SK-N-SH treated with all-trans-retinoic acid at 6 μM for 48 hours (cell line): ENCODE measurements around the gene GJA5.

Source experiments
- ATAC-seq: fragments of 200-7000 bp; cut with Tn5 transposase; 3 replicates; pipeline ENCODE4 v1.9.1; 2020; ENCODE audit warnings: mild to moderate bottlenecking, moderate library complexity
- BACH2 ChIP-seq: fragments of 250-450 bp; sonication (Bioruptor Pico); IDR thresholded peaks from 2 replicates; pipeline ENCODE4 v1.9.0; 2021; ENCODE audit warnings: mild to moderate bottlenecking, borderline replicate concordance
- CSDC2 ChIP-seq: fragments of 250-450 bp; sonication (Bioruptor Pico); IDR thresholded peaks from 2 replicates; pipeline ENCODE4 v1.5.0; 2020; ENCODE audit warnings: mild to moderate bottlenecking, moderate library complexity
- ESRRG ChIP-seq: fragments of 250-450 bp; sonication (Bioruptor Pico); IDR thresholded peaks from 2 replicates; pipeline ENCODE4 v1.6.1; 2021; ENCODE audit warnings: mild to moderate bottlenecking
- GLIS3 ChIP-seq: fragments of 250-450 bp; sonication (Bioruptor Pico); IDR thresholded peaks from 2 replicates; pipeline ENCODE4 v1.5.0; 2020; ENCODE audit warnings: mild to moderate bottlenecking, moderate library complexity
- ISL1 ChIP-seq: fragments of 250-450 bp; sonication (Bioruptor Pico); IDR thresholded peaks from 2 replicates; pipeline ENCODE4 v2.1.2; 2022; ENCODE audit warnings: mild to moderate bottlenecking, moderate library complexity
- OSR1 ChIP-seq: fragments of 250-450 bp; sonication (Bioruptor Pico); IDR thresholded peaks from 2 replicates; pipeline ENCODE4 v1.8.0; 2022; ENCODE audit warnings: moderate library complexity, mild to moderate bottlenecking, inconsistent platforms
- PPARA ChIP-seq: fragments of 250-450 bp; sonication (Bioruptor Pico); IDR thresholded peaks from 2 replicates; pipeline ENCODE4 v1.5.0; 2020; ENCODE audit warnings: mild to moderate bottlenecking, borderline replicate concordance
- RARB ChIP-seq: fragments of 250-450 bp; sonication (Bioruptor Pico); IDR thresholded peaks from 2 replicates; pipeline ENCODE4 v1.8.0; 2021; ENCODE audit warnings: mild to moderate bottlenecking, moderate library complexity
- SNAI2 ChIP-seq: fragments of 250-450 bp; sonication (Bioruptor Pico); IDR thresholded peaks from 2 replicates; pipeline ENCODE4 v1.5.0; 2020; ENCODE audit warnings: mild to moderate bottlenecking, moderate library complexity
- TCF4 ChIP-seq: fragments of 250-450 bp; sonication (Bioruptor Pico); IDR thresholded peaks from 2 replicates; pipeline ENCODE4 v1.8.0; 2021; ENCODE audit warnings: mild to moderate bottlenecking, moderate library complexity, borderline replicate concordance
- TOX ChIP-seq: fragments of 250-450 bp; sonication (Bioruptor Pico); IDR thresholded peaks from 2 replicates; pipeline ENCODE4 v1.8.0; 2021; ENCODE audit warnings: mild to moderate bottlenecking, moderate library complexity, borderline replicate concordance
- ZC3H10 ChIP-seq: fragments of 250-450 bp; sonication (Bioruptor Pico); IDR thresholded peaks from 2 replicates; pipeline ENCODE4 v1.5.1; 2021; ENCODE audit warnings: mild to moderate bottlenecking, moderate library complexity
- ZFP3 ChIP-seq: fragments of 250-450 bp; sonication (Bioruptor Pico); IDR thresholded peaks from 2 replicates; pipeline ENCODE4 v1.5.0; 2020; ENCODE audit warnings: mild to moderate bottlenecking, moderate library complexity
- ZNF565 ChIP-seq: fragments of 450-650 bp; formaldehyde crosslinking; conservative IDR thresholded peaks from 2 replicates; pipeline ENCODE4 v1.5.0; 2020; ENCODE audit warnings: low read depth, mild to moderate bottlenecking, moderate library complexity
- ZNF70 ChIP-seq: fragments of 450-650 bp; formaldehyde crosslinking; IDR thresholded peaks from 2 replicates; pipeline ENCODE4 v1.5.0; 2020; ENCODE audit warnings: mild to moderate bottlenecking, moderate library complexity
- TF ChIP-seq, protein P1 (sequence below): fragments of 250-450 bp; sonication (Bioruptor Pico); IDR thresholded peaks from 2 replicates; pipeline ENCODE4 v1.5.1; 2020; ENCODE audit warnings: low read depth, mild to moderate bottlenecking, moderate library complexity
- TF ChIP-seq, protein P2 (sequence below): fragments of 250-450 bp; sonication (Bioruptor Pico); IDR thresholded peaks from 2 replicates; pipeline ENCODE4 v1.8.0; 2020; ENCODE audit warnings: mild to moderate bottlenecking, moderate library complexity, borderline replicate concordance
- TF ChIP-seq, protein P3 (sequence below): fragments of 250-450 bp; sonication (Bioruptor Pico); IDR thresholded peaks from 2 replicates; pipeline ENCODE4 v1.8.0; 2021; ENCODE audit warnings: low read depth, mild to moderate bottlenecking, moderate library complexity, borderline replicate concordance
- TF ChIP-seq, protein P4 (sequence below): fragments of 250-450 bp; sonication (Bioruptor Pico); IDR thresholded peaks from 2 replicates; pipeline ENCODE4 v1.5.0; 2020; ENCODE audit warnings: mild to moderate bottlenecking, moderate library complexity
- TF ChIP-seq, protein P5 (sequence below): fragments of 250-450 bp; sonication (Bioruptor Pico); IDR thresholded peaks from 2 replicates; pipeline ENCODE4 v1.5.1; 2021; ENCODE audit warnings: mild to moderate bottlenecking, moderate library complexity

The GJA5 gene

DNA sequence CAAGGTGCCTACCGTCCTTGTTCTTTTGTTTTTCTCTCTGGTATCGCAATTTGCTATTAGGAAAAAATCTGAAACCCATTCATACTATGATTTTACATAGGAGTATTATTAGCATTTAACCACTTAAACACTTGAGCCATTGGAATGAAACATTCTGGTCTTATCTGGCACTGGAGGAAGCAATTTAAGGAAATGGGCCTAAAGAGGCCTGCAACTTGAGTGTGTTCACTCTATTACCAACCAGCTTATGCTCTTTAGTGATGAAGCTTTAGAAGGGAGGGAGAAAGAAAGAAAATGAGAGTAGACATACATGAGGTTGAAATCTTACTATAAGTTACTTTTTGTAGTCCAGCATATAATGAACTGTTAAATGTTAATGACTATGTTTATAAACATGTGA, 5.7 kb downstream of the GJA5 start:
- ATAC-seq: no peak
- TF ChIP-seq ZNF565: no peak
- TF ChIP-seq, protein P1, sequence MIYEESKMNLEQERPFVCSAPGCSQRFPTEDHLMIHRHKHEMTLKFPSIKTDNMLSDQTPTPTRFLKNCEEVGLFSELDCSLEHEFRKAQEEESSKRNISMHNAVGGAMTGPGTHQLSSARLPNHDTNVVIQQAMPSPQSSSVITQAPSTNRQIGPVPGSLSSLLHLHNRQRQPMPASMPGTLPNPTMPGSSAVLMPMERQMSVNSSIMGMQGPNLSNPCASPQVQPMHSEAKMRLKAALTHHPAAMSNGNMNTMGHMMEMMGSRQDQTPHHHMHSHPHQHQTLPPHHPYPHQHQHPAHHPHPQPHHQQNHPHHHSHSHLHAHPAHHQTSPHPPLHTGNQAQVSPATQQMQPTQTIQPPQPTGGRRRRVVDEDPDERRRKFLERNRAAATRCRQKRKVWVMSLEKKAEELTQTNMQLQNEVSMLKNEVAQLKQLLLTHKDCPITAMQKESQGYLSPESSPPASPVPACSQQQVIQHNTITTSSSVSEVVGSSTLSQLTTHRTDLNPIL (CRISPR knock-in tag): no peak
- TF ChIP-seq CSDC2 (CRISPR knock-in tag): no peak
- no peak for TF ChIP-seq ZNF70 (CRISPR knock-in tag)
- TF ChIP-seq ISL1 (CRISPR knock-in tag): no peak
- TF ChIP-seq PPARA (CRISPR knock-in tag): no peak
- no peak for TF ChIP-seq TOX (CRISPR knock-in tag)
- no peak for TF ChIP-seq RARB
- TF ChIP-seq ZFP3 (CRISPR knock-in tag): no peak
- TF ChIP-seq, protein P2, sequence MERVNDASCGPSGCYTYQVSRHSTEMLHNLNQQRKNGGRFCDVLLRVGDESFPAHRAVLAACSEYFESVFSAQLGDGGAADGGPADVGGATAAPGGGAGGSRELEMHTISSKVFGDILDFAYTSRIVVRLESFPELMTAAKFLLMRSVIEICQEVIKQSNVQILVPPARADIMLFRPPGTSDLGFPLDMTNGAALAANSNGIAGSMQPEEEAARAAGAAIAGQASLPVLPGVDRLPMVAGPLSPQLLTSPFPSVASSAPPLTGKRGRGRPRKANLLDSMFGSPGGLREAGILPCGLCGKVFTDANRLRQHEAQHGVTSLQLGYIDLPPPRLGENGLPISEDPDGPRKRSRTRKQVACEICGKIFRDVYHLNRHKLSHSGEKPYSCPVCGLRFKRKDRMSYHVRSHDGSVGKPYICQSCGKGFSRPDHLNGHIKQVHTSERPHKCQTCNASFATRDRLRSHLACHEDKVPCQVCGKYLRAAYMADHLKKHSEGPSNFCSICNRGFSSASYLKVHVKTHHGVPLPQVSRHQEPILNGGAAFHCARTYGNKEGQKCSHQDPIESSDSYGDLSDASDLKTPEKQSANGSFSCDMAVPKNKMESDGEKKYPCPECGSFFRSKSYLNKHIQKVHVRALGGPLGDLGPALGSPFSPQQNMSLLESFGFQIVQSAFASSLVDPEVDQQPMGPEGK (CRISPR knock-in tag): no peak
- TF ChIP-seq, protein P3, sequence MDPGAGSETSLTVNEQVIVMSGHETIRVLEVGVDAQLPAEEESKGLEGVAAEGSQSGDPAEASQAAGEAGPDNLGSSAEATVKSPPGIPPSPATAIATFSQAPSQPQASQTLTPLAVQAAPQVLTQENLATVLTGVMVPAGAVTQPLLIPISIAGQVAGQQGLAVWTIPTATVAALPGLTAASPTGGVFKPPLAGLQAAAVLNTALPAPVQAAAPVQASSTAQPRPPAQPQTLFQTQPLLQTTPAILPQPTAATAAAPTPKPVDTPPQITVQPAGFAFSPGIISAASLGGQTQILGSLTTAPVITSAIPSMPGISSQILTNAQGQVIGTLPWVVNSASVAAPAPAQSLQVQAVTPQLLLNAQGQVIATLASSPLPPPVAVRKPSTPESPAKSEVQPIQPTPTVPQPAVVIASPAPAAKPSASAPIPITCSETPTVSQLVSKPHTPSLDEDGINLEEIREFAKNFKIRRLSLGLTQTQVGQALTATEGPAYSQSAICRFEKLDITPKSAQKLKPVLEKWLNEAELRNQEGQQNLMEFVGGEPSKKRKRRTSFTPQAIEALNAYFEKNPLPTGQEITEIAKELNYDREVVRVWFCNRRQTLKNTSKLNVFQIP (CRISPR knock-in tag): no peak
- TF ChIP-seq GLIS3 (CRISPR knock-in tag): no peak
- no peak for TF ChIP-seq TCF4 (CRISPR knock-in tag)
- no peak for TF ChIP-seq BACH2 (CRISPR knock-in tag)
- no peak for TF ChIP-seq OSR1
- no peak for TF ChIP-seq ZC3H10
- TF ChIP-seq ESRRG (CRISPR knock-in tag): no peak
- TF ChIP-seq SNAI2 (CRISPR knock-in tag): no peak
- TF ChIP-seq, protein P4, sequence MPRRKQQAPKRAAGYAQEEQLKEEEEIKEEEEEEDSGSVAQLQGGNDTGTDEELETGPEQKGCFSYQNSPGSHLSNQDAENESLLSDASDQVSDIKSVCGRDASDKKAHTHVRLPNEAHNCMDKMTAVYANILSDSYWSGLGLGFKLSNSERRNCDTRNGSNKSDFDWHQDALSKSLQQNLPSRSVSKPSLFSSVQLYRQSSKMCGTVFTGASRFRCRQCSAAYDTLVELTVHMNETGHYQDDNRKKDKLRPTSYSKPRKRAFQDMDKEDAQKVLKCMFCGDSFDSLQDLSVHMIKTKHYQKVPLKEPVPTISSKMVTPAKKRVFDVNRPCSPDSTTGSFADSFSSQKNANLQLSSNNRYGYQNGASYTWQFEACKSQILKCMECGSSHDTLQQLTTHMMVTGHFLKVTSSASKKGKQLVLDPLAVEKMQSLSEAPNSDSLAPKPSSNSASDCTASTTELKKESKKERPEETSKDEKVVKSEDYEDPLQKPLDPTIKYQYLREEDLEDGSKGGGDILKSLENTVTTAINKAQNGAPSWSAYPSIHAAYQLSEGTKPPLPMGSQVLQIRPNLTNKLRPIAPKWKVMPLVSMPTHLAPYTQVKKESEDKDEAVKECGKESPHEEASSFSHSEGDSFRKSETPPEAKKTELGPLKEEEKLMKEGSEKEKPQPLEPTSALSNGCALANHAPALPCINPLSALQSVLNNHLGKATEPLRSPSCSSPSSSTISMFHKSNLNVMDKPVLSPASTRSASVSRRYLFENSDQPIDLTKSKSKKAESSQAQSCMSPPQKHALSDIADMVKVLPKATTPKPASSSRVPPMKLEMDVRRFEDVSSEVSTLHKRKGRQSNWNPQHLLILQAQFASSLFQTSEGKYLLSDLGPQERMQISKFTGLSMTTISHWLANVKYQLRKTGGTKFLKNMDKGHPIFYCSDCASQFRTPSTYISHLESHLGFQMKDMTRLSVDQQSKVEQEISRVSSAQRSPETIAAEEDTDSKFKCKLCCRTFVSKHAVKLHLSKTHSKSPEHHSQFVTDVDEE (CRISPR knock-in tag): no peak

DNA sequence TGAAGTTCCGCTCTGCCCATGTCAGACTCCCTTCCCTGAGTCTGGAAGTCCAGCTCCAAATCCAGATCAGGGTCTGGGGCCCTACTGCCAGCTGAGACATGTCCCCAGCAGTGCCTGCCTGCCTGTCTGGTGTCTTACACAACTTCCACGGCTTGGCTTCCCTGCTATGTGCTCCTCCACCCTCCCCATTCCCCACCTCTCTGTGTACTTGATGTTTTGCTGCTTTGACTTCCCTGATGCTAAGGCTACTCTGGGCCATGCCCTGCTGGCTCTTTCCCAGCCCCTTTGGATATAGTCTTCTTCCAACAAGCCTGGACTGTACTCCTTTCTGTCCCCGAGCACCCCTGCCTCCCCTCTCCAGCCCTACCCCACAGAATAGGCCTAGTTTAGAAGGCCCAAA, 7.3 kb downstream of the GJA5 start:
- no peak for ATAC-seq
- TF ChIP-seq, protein P3 (CRISPR knock-in tag): no peak
- TF ChIP-seq, protein P1 (CRISPR knock-in tag): no peak
- no peak for TF ChIP-seq ZC3H10
- TF ChIP-seq SNAI2 (CRISPR knock-in tag): no peak
- no peak for TF ChIP-seq ZNF565
- TF ChIP-seq RARB: no peak
- no peak for TF ChIP-seq CSDC2 (CRISPR knock-in tag)
- TF ChIP-seq ZNF70 (CRISPR knock-in tag): no peak
- TF ChIP-seq, protein P5, sequence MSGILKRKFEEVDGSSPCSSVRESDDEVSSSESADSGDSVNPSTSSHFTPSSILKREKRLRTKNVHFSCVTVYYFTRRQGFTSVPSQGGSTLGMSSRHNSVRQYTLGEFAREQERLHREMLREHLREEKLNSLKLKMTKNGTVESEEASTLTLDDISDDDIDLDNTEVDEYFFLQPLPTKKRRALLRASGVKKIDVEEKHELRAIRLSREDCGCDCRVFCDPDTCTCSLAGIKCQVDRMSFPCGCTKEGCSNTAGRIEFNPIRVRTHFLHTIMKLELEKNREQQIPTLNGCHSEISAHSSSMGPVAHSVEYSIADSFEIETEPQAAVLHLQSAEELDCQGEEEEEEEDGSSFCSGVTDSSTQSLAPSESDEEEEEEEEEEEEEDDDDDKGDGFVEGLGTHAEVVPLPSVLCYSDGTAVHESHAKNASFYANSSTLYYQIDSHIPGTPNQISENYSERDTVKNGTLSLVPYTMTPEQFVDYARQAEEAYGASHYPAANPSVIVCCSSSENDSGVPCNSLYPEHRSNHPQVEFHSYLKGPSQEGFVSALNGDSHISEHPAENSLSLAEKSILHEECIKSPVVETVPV (CRISPR knock-in tag): no peak
- no peak for TF ChIP-seq BACH2 (CRISPR knock-in tag)
- TF ChIP-seq ESRRG (CRISPR knock-in tag): no peak
- no peak for TF ChIP-seq GLIS3 (CRISPR knock-in tag)
- TF ChIP-seq ZFP3 (CRISPR knock-in tag): no peak
- no peak for TF ChIP-seq TOX (CRISPR knock-in tag)
- TF ChIP-seq PPARA (CRISPR knock-in tag): no peak
- TF ChIP-seq, protein P4 (CRISPR knock-in tag): no peak
- TF ChIP-seq, protein P2 (CRISPR knock-in tag): no peak
- no peak for TF ChIP-seq OSR1
- TF ChIP-seq TCF4 (CRISPR knock-in tag): no peak
- TF ChIP-seq, all 23 proteins: peak for 0
